Measurements from ENCODE around the gene KCNG2.

Gene KCNG2

DNA sequence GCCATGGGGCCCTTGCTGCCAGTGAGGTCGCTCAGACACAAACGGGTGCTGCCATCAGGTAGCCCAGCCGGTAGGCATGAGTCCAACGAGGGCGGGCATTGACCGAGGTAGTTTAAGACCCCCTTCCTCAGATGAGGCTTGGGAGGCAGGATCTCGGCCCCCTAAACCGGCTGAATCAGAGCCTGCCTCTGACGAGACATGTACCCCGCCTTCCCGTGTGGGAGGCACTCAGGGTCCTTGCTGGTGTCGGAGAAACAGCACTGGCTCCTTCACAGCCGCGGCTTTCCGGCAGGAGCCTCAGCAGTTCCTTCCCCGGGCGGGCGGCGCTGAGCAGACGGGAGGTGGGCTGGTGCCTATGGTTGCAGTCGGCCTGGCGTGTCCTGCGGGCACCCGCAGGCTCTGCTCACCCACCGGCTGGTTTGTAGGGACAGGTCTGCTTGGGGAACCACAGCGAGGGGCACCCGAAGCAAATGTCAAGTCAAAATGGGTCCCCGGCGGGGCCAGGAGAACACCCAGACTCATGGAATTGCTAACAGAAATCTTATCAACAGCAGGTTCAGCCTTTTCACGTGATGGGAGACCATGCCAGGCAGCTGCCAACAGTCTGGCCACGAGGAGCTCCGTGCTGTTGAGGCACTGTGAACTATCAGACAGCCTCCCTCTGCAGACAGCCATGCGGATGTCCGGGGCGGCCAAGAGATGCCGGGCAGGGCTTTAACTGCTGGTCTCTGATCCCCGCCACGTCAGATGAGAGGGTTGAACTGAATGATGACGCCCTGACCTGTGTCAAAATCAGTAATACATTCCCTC is 2.8 kb downstream of the KCNG2 start:
- DNase-seq: no peak

DNA sequence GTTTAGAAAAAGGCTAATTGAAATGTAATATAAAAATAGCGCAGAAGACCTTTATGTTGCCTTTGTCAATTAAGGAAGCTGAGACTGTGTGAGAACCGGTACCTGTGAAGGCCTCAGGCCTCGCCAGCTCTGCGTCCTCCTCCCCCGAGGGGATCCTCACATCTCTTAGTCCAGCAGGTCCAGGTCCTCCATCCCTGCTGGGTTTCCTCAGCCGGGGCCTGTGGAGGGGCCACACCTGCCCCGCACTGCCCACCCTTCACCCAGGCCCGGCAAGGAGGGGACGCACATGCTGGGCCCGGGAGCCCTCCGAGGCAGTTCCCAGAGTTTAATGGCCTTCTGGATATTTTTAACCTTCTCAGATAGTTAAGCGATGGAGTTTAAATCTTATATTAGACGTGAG is 3.5 kb downstream of the KCNG2 start:
- DNase-seq: no peak

DNA sequence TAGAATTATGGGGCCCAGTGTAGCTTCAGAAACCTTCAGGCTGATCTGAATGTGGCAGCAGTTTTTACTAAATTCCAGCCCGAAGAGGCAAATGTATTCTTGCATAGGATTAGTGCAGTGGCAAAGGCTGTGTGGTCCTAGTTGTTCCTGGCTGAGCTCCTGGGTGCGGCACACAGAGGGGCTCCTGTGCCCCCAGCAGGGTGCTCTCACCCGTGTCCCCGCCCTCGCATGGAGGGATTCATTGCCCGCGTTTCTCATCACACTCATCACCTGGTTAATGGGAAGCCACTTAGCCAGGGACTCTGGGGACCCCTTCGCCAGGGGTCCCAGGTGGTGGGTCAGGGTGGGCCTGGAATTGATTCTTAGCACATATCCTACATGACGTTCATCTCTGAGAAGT is 3.9 kb downstream of the KCNG2 start:
- DNase-seq: no peak

DNA sequence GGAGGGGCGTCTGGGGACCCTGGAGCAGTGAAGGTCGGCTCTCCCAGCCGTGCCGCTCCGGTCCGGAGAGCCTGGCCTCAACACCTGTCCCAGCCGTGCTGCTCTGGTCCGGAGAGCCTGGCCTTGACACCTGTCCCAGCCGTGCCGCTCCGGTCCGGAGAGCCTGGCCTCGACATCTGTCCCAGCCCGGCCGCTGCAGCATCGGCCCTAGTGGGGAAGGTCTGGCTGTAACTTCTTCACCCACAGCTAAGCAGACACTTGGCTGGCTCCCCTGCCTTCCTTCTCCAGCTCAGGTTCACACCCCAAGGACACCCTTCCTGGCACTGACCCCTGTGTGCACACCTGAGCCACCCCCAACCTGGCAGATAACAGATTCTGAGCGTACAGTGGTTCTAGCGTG is 4.6 kb downstream of the KCNG2 start:
- DNase-seq: no peak

DNA sequence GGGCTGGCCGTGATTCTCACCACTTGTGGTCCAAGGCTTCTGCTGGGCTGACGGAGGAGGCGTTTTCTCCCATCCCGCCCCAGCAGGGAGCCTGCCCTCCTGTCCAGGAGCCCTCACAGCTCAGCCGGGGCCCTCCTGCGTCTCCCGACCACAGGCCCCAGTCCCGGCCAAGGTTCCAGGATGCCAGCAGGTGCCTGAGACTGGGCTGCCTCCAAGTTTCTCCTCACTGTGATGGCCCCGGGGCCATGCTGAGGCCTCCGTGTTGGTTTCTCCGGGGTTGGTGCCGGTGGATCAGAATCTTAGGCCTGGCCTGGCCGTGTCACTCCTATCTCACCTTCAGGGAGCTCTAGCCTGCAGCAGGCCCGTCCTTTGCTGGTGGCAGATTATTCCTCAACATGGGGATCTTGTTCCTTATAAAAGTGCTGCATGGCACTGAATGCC is 5.9 kb downstream of the KCNG2 start:
- DNase-seq: no peak

DNA sequence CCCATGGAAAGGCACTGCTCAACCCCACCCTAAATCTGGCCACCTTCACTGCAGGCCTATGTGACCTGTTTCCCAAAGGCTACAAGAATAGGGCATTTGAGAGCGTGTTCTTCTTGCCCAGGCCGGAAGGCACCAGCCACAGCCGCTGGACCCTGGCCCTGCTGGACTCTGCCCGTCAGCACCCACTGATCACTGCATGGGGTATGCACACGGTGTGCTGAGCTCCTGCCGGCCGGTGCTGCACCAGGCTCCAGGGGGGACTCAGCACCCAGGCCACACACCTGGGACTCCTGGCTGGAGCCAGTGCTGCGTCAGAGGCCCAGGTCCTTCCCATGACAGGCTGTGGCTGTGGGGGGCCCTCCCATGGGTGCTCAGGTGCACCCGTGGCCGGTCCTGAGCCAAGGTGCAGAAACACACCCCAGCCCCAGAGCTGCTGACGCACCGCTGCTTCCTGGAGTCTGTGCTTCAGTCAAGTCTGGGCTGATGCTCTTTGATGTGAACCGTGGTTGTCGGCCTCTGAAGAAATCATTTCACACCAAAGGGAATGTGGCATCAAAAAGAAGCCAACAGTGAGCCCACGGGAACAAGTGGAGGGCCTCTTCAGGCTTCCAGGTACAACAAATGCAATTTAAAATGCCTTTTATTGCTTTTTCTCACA is 6.5 kb downstream of the KCNG2 start:
- no peak for DNase-seq

DNA sequence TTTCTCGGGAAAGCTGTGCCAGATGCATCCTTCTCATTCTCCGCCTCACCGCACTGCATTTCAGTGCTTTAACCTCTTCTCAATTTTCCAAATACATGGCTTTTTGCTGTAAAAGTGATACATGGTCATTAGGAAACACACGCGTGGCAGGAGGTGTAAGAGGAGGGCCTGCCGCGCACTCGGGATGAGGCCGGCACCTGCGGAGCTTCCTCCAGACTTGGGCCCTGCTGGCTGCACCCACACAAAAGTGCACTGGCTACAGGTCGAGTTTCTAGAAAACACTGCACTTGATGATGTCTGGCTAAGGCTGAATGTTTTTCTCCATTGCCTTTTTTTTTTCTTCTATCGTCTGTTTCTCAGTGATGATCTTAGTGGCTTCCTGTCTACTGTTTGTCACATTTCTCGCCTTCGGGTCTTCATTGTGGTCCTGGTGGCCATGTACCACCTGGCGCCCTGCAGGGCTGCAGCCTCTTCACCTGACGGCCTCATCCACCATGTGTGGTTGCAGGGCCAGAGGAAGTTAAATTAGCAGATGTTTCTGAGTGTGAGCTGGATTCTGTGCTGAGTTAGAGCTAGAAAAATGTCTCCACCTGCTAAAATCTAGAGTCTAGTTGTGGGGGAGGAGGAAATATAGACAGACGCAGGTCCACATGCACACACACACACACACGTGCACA is 7.6 kb downstream of the KCNG2 start:
- DNase-seq: no peak

DNA sequence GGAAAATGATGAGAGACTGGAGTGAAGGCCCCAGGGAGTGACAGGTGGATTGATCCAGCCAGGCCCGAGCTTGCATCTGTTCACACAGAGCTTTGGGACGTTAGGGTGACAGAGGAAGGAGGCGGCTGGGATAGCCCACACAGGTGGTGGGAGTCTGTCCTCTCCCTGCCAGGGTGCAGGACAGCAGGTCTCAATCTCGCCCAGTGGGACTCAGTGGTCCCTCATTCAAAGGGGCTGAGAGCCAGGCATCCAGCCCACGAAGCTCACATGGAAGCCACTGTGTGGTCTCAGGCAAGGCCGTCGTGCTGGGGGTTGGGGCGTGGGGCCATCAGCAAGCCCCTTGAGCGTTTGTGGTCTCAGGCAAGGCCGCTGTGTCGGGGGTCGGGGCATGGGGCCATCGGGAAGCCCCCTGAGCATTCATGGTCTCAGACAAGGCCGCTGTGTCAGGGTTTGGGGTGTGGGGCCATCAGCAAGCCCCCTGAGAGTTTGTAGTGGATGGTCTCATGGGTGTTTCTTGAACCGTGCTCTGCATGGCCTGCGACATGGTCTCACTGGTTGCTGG is 8.3 kb downstream of the KCNG2 start:
- no peak for DNase-seq

DNA sequence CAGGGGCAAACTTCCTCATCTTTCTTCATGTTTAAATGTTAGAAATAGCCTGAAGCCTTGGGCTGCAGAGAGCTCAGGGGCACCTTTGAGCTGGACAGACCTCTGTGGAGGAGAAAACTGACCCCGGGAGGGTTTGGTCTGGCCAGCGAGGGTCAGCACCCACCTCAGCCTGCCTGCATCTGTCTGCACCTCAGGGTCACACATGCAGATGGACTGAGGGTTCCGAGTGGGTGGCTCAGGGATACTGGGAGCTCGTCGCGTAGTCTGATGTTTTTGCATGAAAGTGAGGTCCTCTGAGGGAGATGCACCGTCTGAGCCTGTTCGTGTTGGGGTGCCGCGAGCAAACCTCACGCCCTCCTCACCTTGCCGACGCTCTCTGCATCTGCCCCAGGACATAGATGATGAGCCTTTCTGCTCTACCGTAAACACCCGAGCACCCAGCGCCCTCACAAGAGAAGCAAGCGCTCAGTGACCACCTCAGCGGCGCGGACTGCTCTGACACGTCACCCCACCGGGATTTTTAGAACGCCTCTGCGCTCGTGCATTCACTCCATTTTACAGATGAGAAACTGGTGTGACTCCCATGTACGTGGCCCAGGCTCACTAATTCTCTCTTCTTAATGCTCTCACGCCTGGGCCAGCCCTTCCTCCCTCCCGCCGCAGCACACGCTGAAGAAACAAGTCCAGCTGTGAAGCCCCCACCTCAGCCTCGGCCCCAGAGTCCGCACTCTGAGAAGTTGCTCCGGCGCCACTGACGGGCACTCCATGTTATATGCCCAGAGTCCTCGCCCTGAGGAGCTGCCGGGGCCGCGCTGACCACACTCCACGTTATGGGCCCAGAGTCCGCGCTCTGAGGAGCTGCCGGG is 9.5 kb downstream of the KCNG2 start:
- no peak for DNase-seq

DNA sequence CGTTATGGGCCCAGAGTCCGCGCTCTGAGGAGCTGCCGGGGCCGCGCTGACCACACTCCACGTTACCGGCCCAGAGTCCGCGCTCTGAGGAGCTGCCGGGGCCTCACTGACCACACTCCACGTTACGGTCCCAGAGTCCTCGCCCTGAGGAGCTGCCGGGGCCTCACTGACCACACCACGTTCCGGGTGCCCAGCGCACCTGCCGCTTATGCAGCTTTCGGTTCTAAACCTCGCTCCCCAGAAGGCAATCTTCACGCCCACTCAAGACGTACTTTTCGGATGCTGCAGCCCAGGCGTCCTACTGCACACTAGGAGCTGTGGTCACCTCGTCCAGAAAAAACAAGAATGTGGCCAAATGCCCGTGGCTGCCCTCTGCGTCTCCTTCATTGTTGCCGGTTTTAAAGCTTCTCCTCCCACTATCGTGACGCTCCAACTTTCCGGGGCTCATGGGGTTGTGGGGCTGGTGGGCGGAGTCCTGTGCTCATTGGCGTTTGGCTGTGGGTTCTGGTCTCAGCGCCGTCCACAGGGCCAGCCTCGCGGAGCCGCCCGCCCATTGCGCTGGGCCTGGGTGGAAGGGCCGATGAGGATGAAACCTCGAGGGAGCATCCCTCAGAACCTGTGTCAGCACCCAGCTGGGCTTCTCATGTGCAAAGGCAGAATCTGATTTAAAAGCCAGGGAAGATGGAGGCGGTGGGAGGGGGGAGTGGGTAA is 11.9 kb downstream of the KCNG2 start:
- DNase-seq: no peak

DNA sequence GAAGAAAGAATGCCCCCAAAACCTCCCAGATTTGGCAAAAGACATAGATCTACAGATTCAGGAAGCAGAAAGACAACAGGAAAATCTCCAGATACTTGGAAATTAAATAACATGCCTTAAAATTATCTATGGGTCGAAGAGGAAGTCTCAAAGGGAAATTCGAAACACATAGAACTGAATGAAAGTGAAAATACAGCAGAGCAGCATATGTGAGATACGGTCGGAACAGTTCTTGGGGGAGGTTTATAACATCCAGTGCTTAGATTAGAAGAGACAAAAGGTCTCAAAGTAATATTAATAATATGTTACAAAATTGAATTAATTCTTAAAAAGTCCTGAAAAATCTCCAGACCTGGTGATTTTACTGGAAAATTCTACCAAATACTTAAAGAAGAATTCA is 14.3 kb downstream of the KCNG2 start:
- no peak for DNase-seq

DNA sequence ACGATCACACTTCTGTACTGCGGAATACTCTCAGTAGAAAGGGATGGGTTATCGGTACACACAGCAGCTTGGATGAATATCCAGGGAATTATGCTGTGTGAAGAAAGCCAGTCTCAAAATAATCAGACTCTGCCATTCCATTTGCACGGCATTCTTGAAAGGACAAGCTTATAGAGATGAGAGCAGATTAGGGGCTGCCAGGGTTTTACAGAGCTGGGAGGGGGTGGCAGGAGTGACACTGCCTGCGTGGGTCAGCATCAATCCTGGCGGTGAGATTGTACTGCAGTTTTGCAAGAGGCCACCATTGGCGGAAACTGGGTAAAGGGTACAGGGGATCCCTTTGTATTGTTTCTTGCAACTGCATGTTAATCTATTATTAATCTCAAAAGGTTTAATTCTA is 16.6 kb downstream of the KCNG2 start:
- no peak for DNase-seq

DNA sequence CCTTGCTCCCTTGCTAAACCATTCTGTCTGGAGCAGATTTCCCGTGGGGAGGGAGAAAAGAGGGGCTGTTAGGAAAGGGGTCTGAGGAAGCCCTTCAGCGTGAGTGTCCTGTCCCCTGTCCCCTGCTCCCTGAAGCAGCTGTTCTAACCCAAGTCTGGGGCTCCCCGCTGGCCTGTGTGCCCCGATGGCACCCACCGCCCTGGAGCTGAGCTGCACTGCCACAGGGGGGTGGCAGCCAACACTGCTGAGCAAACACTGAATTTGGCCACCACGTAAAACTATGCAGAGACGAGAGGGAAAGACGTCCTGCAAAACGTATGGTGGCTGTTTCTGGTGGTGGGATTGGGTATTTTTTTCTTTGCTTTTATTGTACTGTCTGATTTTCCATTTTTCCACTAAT is 17.9 kb downstream of the KCNG2 start:
- DNase-seq: no peak

DNA sequence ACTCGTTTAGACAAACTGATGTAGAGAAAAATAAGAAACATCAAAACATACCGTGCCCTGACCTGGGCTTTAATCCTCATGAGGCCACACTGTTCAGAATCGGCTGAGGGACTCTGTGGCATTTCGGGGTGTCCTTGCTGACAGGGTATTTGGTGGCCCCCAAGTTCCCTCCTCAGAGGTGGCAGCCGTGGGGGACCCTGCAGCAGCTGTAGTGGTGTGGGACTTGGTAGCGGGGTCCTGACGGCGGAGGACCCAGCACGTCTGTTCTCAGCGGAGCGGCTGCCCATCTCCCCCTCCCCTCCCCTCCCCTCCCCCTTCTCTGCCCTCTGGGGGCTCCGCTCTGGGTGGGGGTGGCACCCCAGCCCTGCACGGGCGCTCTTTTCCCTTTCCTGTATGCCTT is 18.4 kb downstream of the KCNG2 start:
- no peak for DNase-seq

DNA sequence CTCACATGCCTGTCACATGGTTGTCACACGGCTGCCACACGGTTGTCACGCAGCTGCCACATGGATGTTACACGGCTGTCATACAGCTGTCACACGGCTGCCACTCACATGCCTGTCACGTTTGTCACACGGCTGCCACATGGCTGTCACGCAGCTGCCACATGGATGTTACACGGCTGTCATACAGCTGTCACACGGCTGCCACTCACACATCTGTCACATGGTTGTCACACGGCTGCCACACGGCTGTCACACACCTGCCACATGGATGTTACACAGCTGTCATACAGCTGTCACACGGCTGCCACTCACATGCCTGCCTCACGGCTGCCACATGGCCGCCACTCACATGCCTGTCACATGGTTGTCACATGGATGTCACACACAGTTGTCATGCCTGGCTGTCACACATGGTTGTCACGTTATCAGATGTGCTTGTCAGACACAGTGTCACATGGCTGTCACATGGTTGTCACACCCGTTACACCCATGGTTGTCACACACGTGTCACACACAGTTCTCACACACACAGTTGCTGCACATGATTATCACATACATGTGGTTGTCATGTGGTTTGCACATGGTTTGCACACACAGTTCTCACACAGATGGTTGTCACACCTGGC is 19.4 kb downstream of the KCNG2 start:
- no peak for DNase-seq

DNA sequence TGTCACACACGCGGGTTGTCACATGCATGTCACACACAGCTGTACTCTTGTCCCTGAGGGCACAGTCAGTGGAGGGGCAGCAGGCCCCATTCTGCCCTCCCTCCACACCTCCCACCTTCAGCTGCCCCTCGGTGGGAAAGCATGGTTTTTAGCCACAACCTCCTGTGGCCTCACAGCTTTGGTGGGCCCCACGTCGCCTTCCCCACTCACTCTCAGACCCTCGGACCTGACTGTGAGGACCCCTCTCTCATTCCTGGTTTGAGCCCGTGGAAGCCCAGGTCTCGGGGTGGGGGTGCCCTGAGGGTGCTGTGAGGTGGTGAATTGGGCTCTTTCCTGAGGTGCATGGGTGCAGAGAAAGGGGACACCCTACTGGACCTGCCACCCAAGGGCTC is 19.9 kb downstream of the KCNG2 start:
- no peak for DNase-seq

DNA sequence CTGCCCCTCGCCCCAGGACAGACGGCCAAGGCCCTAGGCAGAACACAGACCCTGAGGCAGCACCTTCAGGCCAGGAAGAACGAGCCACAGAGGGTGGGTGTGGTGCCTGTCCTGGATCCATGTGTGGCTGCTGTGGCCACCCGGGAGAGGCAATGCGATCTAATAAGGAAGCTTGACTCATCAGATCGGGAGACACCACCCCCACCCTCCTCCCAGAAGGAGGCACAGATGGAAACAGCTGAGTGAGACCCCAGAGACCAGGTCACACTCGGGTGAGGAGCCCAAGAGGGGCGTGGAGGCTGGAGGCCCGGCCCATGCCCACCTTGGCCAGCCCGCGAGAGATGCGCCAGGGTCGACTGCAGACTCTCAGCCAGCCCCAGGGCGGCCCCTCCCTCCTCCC is 20.3 kb downstream of the KCNG2 start:
- no peak for DNase-seq

DNA sequence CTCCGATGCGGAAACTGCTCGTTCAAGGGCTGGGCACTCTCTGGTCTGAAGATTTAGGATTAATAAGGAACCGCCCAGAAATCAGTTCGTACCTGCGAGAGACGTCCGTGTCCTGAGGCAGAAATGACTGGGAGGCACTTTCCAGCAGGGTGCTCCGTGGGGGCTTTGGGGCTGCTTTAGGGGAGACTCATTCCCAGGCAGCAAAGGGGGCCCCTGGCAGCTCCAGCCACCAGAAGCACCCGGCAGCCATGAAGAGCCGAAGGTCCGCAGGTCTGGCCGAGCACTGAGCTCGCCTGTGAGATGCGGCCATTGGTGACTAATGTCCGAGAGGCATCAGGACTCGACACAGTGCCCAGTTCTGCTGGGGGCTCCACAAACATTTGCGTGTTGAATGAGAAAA is 20.9 kb downstream of the KCNG2 start:
- DNase-seq: no peak

DNA sequence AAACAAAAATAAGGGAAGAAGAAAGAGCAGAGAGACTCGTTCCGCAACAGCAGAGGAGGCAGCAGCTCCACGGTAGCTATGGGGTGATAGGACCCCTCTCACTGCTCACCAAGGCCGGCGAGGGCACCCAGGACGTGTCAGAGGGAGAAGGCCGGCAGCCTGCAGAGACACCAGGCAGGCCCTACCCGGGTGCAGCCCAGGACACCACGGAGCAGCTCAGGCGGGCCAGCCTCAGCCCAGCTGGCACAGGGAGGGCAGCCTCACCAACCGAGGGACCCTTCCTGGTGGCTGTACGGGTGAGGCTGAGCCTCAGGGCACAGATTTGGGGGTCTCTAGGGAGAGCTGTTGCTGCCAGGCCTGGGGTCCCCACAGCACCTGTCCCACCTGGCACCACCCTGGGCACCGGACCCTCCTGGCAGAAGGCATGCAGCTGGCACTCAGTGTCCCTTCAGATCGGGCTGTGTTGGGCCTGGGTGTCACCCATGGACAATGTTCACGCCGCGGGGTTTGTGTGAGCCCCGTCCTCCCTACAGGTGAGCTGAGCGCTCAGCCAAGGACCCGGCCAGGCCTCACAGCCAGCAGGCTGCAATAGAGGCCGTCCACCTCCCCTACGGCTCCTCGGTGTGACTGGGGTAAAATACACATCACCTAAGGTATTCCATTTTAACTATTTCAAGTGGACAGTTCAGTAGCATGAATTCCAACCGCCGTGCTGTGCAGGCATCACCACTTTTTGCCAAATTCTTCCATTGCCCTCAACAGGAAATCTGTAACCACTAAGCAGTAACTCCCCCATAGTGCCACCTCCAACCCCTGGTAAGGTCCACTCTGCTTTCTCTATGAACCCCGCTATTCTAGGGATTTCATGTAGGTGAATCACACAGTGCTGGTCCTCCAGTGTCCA is 21.6 kb downstream of the KCNG2 start:
- DNase-seq: no peak

DNA sequence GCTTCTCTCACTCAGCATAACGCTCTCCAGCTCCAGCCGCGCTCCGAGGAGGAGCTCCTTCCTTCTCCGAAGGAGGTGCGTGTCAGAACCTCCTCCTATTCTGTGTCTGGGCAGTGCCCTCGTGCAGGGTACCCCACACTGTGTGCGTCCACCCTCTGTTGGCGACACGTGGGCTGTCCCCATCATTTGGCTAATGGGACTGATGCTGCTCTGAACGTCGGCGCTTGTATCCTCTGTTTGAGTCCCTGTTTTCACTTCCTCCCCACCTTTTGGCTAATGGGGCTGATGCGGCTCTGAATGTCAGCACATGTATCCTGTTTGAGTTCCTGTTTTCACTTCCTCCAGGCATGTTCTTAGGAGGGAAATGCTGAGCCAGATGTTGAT is 22.2 kb downstream of the KCNG2 start:
- no peak for DNase-seq

DNA sequence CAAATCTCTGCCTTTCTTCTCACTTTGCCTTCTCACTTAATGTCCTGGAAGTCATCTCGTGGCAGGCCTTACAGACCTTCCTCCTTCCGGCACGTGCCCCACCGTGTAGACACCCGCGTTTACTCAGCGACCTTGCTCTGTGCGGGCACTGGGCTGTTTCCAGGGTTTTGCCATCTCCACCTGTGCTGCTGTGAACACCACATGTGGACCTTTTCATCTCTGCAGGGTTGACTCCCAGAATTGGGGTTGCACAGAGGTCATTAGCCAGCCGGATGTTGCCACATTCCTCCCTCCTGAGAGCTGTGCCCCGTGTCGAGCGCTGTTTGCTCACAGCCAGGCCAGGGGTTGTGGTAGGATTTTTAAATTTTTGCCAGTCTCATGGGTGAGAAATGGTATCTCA is 25.4 kb downstream of the KCNG2 start:
- no peak for DNase-seq
